OCI-LY1 (cell line): ENCODE data around the gene CACNA2D3.

Experiments used
- CTCF ChIP-seq: fragments of 200-600 bp; sonication (generic), shearing (Covaris generic); IDR thresholded peaks from 2 replicates; pipeline ENCODE4 v1.5.1; 2017; ENCODE audit warnings: mild to moderate bottlenecking, antibody characterized with exemption, low read length, moderate library complexity, mixed read lengths
- EZH2 ChIP-seq: fragments of 200-600 bp; sonication (generic), shearing (Covaris generic); IDR thresholded peaks from 2 replicates; pipeline ENCODE4 v1.8.0; 2017; ENCODE audit warnings: borderline replicate concordance, mixed run types, mild to moderate bottlenecking, antibody characterized with exemption, low read length, moderate library complexity, mixed read lengths

- TF ChIP-seq CTCF (no peak), EZH2 (no peak)
Observed at GRCh38 chr3:54949491-54950044, 827.2 kb downstream of the CACNA2D3 start.
